ENCODE results near the gene CIZ1.
"Not testable (repeated sequence)": the region's sequence is repeated elsewhere in the genome, so short reads cannot be mapped to it uniquely, and the experiment has no call there.

CIZ1 gene, protein sequence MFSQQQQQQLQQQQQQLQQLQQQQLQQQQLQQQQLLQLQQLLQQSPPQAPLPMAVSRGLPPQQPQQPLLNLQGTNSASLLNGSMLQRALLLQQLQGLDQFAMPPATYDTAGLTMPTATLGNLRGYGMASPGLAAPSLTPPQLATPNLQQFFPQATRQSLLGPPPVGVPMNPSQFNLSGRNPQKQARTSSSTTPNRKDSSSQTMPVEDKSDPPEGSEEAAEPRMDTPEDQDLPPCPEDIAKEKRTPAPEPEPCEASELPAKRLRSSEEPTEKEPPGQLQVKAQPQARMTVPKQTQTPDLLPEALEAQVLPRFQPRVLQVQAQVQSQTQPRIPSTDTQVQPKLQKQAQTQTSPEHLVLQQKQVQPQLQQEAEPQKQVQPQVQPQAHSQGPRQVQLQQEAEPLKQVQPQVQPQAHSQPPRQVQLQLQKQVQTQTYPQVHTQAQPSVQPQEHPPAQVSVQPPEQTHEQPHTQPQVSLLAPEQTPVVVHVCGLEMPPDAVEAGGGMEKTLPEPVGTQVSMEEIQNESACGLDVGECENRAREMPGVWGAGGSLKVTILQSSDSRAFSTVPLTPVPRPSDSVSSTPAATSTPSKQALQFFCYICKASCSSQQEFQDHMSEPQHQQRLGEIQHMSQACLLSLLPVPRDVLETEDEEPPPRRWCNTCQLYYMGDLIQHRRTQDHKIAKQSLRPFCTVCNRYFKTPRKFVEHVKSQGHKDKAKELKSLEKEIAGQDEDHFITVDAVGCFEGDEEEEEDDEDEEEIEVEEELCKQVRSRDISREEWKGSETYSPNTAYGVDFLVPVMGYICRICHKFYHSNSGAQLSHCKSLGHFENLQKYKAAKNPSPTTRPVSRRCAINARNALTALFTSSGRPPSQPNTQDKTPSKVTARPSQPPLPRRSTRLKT

DNA sequence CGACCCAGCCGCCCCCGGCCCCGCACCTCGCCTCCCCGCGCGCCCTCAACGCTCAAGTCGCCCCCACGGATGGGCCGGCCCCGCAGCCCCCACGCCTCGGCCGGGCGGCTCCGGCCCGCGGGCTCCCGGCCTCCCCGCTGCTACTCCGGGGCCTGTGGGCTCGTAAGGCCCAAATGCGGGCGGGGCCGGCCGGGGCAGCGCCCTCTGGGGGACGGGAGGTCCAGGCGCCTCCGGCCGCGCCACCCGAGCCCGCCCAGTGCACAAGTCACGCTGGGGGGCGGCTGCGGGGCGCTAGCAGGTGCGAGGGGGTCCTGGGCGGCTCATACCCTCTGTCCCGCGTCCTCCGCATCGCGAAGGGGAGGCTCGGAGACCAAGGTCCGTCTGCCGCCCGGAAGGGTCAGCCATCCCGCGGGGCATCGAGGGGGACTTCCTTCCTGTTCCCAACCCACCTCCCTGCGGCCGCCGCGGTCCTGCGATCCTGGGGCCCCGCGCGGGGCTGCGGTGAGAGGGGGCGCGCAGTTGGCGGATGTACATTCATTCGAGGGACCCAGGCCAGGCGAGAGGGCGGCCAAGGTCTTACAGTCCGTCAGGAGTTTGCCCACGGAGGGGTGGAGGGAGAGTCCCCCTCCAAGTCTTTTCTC lies at the start of gene CIZ1:
Gene CIZ1 (minus strand): TSS at position 167 of the 641 bp plus-strand sequence. CDS start 715 bp downstream, outside the sequence.
- peak; percentile 78 for DNase-seq (ENCODE audit: low spot score)

GRCh38 chr9:128233817-128234406 lies 42.5 kb upstream of the CIZ1 start:
- DNase-seq (ENCODE audit: low spot score) = no peak

DNA sequence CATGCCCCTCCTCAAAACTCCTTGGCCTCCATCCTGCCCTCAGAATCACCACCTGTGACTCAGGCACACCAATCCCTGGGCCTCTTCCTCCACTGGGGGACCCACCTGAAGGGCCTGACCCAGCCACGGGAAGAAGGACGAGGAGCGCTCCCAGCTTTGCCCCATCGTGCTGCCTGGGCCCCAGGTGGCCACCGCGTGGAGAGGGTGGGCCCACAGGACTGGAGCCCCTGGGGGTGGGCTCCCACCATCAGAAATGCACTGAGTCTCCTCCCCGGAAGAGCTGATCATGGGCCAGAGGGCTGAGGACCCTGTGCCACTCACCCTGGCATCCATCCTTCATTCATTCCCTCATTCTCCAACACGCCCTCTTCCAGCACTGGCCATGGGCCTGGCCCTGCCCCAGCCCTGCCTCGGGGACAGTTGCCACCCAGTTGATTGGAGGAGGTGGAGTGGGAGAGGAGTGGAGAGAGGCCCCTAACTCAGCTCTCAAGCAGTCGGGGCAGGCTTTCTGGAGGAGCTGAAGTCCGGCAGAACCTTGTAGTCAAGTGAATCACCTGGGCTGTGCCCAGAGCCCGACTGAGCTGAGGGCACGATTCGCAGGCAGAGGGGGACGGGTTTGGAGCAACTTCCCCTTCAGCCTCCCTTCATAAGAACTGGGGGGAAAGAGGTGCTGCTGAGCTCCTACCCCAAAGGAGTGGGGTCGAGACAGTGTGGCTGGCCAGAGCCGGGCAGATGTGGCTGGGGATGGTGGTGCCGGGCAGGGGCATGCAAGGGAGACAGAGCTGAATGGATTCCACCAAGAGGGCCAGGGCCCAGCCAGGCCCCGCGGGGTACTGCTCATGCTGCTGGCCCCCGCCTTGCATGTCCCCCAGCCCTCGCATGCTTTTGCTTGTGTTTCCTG lies 41.4 kb upstream of the CIZ1 start:
- no peak for DNase-seq (ENCODE audit: low spot score)

DNA sequence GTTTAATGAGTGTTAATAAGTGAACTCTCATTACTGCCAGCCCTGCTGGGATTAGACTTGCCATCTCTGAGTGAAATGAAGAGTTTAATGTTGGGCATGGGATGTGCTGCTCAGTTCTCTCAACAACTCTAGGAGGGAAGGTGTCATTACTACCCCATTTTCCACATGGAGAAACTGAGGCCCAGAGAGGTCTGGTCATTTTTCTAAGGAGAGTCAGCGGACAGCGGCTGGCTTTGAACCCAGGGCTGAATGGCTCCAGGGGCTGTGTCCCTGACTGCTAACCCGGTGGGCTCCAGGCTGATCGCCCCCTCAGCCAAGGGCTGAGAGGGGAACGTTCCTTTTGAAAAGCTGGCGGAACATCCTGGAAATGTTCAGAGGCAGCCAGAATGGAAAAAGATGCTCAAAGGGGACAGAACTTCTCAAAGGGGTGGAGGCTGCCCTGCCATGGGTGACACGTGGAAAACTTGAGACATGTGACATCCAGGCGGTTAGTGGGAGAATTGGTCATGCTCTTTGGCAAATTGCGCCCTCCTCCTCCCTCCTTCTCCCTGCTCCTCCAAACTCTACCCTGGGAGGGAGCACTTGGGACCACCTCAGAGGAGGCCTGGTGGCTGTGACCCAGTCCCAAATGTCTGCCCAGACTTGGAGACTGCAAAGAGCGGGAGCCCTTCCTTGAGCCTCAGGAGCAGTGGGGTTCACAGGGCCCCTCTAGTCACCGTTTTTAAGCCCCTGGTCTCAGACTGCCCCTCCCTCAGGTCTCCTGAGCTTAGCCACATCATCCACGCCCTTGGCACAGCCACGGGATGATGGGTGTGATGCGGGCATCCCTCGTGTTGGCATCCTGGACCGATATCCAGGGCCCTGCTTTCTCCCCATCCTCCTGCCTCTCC lies 40.5 kb upstream of the CIZ1 start:
- DNase-seq (ENCODE audit: low spot score) = no peak

- DNase-seq (ENCODE audit: low spot score) = not testable (repeated sequence)
Measured at GRCh38 chr9:128230897-128231296, 39.5 kb upstream of the CIZ1 start.

DNA sequence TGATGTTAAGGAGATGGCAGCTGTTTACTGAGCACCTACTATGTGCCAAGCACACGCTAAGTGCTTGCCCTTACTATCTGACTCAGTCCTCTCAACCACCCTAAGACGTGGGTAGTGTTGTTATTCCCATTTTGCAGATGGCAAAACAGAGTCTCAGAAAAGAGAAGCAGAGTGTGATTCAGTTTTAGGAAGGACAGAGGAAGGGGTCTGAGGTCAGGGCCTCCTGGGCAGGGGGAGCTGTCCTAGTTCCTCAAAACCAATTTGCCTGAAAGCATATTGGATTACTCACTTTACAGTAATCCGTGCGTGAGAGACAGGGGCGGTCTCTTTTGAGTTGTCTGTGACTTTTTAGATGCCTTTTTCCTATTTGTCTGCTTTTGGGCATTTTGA lies 35.0 kb upstream of the CIZ1 start:
- DNase-seq (ENCODE audit: low spot score) = no peak

DNA sequence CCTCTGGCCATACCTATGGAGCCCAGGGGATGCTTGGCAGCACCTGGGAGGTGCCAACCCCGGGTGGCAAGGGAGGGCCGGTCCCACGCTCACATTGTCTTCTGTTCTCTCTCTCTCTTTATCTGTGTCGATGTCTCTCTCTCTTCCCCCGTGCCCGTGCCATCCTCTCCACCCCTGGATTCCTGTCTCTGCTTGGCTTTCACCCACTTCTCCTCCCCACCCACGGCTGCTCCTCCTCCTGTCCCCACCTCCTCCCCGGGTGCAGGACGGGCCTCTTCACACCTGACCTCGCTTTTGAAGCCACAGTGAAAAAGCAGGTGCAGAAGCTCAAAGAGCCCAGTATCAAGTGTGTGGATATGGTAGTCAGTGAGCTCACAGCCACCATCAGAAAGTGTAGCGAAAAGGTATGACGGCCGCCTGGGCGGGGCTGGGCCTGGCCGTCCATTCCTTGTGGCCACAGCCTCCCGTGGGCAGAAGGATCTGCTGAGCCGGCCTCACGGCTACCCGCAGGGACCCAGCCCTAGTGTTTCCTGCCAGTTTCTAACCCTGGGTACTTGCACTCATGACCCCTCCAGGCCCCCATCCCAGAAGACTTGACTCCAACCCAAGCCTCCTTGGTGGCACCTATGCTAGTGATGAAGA lies 34.5 kb upstream of the CIZ1 start:
- no peak for DNase-seq (ENCODE audit: low spot score)

DNA sequence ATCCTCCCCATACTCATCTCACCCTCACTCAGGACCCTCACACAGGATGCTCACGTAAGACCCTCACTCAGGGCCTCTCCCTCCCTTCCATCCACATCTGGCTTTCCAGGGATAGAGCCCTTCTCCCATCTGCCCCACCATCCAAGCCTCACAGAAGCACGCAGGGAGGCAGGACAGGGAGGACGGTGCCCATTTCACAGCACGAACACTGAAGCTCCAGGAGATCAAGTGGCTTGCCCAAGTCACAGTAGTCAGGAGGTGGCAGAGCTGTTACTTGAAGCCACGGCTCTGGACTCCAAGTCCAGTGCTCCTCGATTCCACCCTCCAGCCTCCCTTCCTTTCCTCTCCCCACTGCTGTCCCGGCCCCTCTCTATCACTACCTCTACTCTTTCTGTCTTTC lies 33.5 kb upstream of the CIZ1 start:
- no peak for DNase-seq (ENCODE audit: low spot score)

- no peak for DNase-seq (ENCODE audit: low spot score)
Measured at GRCh38 chr9:128222880-128223670, 31.7 kb upstream of the CIZ1 start.

GRCh38 chr9:128222026-128222425 lies 30.7 kb upstream of the CIZ1 start:
- no peak for DNase-seq (ENCODE audit: low spot score)

GRCh38 chr9:128219831-128220230 lies 28.5 kb upstream of the CIZ1 start:
- DNase-seq (ENCODE audit: low spot score) = no peak

GRCh38 chr9:128218518-128219389 lies 27.4 kb upstream of the CIZ1 start:
- peak; percentile 94 for DNase-seq (ENCODE audit: low spot score)

GRCh38 chr9:128218172-128218517 lies 26.8 kb upstream of the CIZ1 start:
- no peak for DNase-seq (ENCODE audit: low spot score)

- no peak for DNase-seq (ENCODE audit: low spot score)
Measured at GRCh38 chr9:128216781-128217553, 25.6 kb upstream of the CIZ1 start.

GRCh38 chr9:128215491-128216409 lies 24.4 kb upstream of the CIZ1 start:
- peak; percentile 63 for DNase-seq (ENCODE audit: low spot score)
